ENCODE data around the gene CENPE. TPM values are rescaled to one million over a fixed set of nuclear protein-coding genes. Genes with fewer than 3 reads are reported as not detected.

Gene CENPE
- total RNA-seq, 1 donor from 2014 or later: 40.5 TPM

DNA sequence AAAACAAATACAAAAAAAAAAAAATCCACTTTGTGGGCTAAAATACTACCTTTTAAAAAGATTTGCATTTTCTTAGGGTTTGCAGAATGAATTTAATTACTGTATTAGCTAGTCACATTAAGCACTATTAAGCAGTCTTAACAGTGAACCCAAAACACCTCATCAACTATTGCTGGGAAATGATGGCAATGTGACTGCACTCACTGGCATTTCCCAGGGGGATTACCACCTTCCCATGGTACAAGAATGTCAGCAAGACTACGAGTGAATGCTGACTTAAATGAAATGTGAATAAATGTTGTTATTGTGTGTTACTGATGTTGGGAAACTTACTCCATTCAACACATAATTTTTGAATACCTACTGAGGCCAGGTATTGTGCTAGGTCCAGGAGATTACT, 111.6 kb downstream of the CENPE start:
- intact Hi-C loops (cut with micrococcal nuclease): no loop called here

DNA sequence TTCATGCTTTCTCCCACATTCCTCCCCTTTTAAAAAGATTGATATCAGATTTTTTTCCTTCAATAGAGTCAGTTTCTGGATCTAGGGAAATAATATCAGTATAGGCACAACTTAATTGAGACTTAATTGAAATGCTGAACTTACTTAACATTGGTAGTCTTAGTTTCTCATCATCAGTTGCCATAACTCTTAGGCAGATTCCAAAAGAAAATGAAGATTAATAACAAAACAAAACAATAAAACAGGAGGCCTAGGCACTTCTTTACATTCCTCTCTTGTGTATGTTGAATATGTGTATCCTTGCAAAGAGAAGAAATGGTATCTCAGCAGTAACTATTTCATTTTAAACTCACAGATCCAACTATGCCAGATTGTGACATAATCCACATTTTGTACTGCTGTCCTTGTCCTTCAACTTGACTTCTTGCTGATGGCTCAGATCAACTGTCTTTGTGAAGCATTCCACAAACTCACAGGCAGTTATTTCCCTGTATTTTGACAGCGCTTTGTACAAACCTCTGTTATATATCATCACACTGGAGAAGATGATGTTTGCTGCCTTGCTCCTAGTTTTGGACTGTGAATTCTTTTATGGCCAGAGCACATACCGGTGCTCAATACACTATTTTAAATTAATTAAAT, 112.5 kb downstream of the CENPE start:
- intact Hi-C loops (cut with micrococcal nuclease): loop anchor here (1.0 kb wide), 1 partner anchor 8 kb away; no protein-coding TSS in a partner anchor

DNA sequence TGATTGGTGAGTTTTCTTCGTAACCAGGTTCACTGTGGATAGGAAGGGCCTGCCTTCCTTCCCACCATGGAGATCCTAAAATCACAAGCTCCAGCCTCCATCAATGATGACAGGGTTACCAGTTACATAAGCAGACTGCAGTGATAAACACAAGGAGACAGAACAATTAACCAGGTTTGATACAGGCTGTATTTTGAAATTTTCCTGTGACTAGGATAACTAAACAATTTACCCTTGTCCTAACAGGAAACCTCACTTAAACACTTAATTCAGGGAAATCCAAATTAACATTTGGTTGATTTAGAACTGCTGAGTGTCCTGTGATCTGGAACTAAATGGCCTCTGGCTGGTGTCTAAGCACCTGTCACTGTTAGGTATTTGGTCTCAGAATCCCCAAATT, 118.5 kb downstream of the CENPE start:
- intact Hi-C loops (cut with micrococcal nuclease): loop anchor here (5.0 kb wide), 1 partner anchor 1732 kb away; the partner anchor contains the start of gene PPP3CA

DNA sequence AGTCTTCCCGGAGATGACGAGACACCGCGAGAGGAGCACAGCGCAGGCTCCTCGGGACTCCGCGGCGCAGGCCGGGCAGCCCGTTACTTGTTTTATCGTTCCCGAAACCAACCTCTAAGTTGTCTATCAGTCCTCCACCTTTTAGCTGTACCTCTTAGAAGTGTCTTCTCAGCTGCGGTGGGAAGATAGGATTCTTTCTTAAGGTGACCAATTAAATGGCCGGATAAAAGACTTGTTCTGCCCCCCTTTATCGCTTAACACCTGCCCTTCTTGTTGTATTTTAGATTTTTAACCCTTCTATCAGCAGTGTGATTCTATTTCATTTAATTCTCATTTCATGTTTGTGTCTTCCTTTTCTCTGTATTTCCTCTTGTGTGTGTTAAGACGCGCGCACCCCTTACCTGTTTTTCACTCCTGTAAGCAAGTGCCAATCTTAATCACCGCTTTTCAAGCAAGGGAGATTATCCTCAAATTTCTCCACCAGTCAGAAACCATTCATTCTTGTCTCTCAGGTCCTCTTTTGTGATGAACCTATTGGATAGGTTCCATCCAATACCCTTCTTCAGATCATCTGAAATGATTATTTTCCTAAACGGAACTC, 121.3 kb downstream of the CENPE start, which contains the start of gene SLC9B2:
TSS of gene SLC9B2 (minus strand) at position 15 of the 601 bp plus-strand sequence. CDS start 9,211 bp downstream, outside the sequence.
- intact Hi-C loops (cut with micrococcal nuclease): loop anchor here (1.0 to 5.0 kb wide), 11 partner anchors 8 to 1730 kb away; partner anchors contain the start of genes BDH2, CENPE, NFKB1 and PPP3CA

DNA sequence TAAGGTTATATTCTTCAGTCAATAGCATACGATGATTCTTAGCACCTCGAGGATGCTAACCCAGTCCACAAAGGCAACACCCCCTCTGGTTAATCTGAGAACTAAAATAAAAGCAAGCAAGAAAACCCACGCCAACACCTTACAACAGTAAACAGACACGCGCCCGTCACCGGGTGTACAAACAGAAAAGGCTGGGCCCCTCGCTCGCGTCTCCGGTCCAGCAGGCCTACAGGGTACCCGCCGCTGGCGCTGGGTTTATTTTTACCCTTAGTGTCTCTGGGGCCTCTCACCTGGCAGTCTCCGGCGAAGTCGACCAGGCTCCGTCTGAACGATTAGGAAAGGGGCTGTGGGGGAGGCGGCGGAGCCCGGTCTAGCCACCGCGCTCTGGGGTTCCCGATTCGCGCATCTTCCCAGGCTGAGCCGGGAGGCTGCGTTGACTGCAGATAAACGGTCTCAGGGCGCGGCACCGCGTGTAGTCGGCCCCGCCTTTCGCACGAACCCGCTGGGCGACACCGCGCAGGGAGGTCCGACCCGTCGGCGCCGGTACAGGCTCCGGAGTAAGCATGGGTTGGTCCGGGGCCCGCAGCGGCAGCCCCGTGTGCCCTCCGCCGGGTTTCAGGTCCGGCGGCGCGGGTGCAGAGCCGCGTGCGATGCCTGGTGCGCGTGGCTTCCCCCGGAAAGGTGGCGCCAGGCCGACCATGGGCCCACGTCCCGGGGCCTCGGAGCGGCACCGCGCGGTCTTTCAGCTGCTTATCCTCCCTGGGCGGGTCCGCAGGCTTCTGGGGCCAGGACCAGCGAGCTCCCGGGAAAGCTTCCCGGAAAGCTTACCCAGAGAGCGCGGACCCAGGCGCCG, 122.0 kb downstream of the CENPE start:
- intact Hi-C loops (cut with micrococcal nuclease): loop anchor here (1.0 to 5.0 kb wide), 13 partner anchors 15 to 1729 kb away; partner anchors contain the start of genes BDH2, CENPE, CISD2 and NFKB1

DNA sequence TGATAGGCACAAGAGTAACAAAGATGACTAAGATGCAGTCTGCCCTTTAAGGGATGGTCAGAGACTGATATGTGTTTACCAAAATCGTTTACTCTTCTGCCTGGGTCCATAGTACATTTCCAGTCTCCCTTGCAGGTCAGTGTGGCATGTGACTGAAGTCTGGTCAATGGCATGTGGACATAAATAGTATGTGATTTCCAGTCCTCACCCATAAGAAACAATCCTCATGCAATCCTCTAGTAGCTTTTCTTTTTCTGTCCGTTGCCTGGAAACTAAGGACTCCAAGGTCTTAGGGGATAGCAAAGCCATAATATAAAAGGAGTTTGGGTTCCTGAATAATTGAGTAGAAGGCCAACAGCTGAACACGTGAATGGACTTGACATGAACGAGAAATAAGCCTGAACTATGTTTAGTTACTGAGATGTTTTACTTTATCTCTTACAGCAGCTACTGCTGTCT, 122.7 kb downstream of the CENPE start:
- intact Hi-C loops (cut with micrococcal nuclease): loop anchor here (1.0 to 5.0 kb wide), 5 partner anchors 24 to 1728 kb away; partner anchors contain the start of genes CISD2 and PPP3CA

DNA sequence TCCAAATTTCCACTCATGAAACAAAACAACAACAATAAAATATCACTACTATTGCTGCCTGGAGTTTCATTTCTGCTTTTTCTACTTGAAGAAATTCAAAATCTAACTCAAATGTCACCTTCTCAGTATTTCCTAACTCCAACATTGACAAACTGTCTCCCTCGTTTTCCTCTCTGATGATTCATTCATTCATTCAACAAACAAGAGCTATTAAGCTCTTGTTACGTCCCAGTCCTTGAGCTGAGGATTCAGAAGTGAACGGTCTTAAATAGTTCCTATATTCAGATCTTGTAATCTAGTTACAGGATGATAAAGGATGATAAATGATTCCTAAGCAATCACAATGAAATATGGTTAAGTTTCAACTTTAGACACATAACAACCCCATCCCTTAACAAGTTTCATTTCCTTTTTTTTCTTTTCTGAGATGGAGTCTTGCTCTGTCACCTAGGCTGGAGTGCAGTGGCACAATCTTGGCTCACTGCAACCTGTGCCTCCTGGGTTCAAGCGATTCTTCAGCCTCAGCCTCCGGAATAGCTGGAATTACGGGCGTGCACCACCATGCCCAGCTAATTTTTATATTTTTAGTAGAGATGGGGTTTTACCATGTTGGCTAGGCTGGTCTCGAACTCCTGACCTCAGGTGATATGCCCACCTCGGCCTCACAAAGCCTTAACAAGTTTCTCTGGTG, 123.3 kb downstream of the CENPE start:
- intact Hi-C loops (cut with micrococcal nuclease): loop anchor here (1.0 to 5.0 kb wide), 5 partner anchors 24 to 1728 kb away; partner anchors contain the start of genes CISD2 and PPP3CA

DNA sequence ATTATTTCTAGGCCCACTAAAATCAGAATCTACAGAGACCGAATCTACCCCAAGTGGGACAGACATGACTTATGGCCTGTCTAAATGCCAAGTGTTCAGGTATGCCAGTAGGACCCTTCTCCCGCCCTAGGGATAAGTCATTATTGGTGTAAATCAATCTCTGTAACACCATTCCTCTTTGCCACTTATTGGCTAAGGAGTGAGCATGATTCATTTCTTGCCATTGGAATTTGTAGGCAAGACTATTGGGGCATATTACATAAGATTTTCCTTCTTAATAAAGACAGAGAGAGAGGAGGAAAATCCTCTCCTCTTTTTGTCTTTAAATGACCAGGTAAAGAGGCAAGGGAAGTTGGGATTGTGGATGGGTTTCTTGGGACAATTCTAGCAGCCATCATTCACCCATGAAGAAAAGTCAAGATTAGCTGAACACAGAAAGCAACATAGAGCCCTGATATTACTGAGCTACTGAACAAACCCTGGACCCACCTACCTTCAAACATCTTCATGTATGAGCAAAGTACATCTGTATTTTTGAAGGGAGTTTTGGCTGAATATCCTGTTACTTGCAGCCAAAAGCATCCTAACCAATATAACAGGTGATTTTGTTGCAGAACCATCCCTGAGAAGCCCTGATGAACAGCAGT, 124.2 kb downstream of the CENPE start:
- intact Hi-C loops (cut with micrococcal nuclease): no loop called here

DNA sequence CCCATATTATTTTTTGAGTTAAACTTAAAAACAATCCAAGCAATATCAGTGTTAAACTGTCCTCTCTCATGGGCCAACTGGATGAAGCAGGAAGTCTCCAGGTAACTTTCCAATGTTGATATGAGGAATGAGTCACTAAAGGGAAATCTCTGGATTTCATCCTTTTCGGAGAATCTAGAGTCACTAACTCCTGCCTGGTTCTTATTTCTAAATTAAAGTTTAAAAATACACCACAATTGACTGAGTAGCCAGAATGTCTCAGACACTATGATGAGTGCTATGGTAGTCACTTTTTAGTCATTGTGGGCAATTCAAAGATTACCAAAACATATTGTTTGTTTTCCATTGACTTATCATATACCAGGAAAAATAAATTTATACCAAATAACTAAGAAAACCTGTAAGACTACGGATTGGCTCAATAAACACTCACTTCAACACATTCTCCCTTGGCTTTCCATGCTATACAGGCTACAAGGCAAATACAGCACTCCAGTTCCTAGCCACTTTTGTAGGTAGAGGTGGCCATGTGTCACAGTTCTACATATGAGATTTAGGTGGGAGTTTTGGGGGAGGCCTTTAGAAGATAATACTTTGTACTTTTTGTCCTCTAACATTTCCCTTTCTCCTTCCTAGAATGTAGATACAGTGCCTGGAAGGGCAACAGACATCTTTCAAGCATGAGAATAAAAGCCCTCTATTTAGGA, 130.1 kb downstream of the CENPE start:
- intact Hi-C loops (cut with micrococcal nuclease): no loop called here

DNA sequence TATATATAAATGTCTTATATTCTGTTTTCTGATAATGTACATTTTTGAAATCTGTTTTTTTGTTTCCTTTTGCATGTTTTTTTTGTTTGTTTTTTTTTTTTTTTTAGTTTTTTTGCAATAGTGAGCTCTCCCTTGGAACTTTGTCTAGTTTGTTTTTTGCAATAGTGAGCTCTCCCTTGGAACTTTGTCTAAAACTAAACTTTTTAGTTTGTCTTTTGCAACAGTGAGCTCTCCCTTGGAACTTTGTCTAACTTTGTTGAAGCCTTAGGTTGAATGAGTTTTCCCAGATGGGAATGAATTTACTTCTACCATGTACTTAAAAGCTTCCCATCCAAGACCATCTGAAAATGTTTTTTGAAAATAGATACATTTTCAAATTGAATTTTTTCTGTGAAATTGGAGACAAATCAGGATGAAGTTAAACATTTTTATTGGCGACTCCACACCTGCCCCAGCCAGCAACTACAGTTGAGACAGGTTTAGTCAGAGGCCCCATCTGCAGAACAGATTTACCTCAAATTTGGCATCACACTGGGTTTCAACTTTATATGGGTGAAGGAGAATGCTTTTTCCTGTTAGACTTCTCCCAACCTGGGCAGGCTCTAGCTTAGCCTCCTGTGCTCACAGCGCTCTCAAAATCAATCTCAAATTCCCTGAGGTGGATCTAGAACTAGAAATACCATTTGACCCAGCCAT, 137.5 kb downstream of the CENPE start:
- intact Hi-C loops (cut with micrococcal nuclease): no loop called here

Other genes with a start within 250 kb of the CENPE start
- 0.93 and 1.1 TPM in 2 replicates for gene SLC9B1, start 178.6 kb downstream of the CENPE start, total RNA-seq
- gene SLC9B2, start 121.6 kb downstream of the CENPE start, total RNA-seq: 28.2 and 30.1 TPM in 2 replicates
- 12.3 and 13.9 TPM in 2 replicates for gene BDH2, start 98.5 kb downstream of the CENPE start, total RNA-seq